MM.1S (cell line): ENCODE data around the gene GALNTL6.

Experiments used
- CTCF ChIP-seq: fragments of 300-600 bp; sonication (generic); IDR thresholded peaks from 2 replicates; pipeline ENCODE4 v1.5.1; 2016; ENCODE audit warnings: antibody characterized with exemption, low read length, mixed read lengths
- EZH2 ChIP-seq: fragments of 300-600 bp; sonication (generic); optimal IDR thresholded peaks from 2 replicates; pipeline ENCODE3; 2017; ENCODE audit warnings: low read depth, mild to moderate bottlenecking, antibody characterized with exemption, low read length, mixed read lengths
- EZH2phosphoT487 ChIP-seq: fragments of 300-600 bp; sonication (generic); IDR thresholded peaks from 2 replicates; pipeline ENCODE4 v1.6.1; 2018; ENCODE audit warnings: antibody characterized with exemption, low read length

- TF ChIP-seq CTCF (no peak), EZH2 (no peak), EZH2phosphoT487 (no peak)
Observed at GRCh38 chr4:172543249-172543648, 730.0 kb downstream of the GALNTL6 start.
